Activated CD8-positive, alpha-beta memory T cell treated with anti-CD3 and anti-CD28 coated beads for 1 hour (primary cell): Measurements from ENCODE around the gene KRTCAP2.
"Not testable (repeated sequence)": the region's sequence is repeated elsewhere in the genome, so short reads cannot be mapped to it uniquely, and the experiment has no call there.

Experiments
- DNase-seq, 2 donors: peaks; one replicate each; pipeline ENCODE4 v3.0.0-alpha.2; 2020; ENCODE audit warnings: low read depth in 1 of 2; ENCODE audit errors: extremely low read depth in 1 of 2

Gene KRTCAP2

DNA sequence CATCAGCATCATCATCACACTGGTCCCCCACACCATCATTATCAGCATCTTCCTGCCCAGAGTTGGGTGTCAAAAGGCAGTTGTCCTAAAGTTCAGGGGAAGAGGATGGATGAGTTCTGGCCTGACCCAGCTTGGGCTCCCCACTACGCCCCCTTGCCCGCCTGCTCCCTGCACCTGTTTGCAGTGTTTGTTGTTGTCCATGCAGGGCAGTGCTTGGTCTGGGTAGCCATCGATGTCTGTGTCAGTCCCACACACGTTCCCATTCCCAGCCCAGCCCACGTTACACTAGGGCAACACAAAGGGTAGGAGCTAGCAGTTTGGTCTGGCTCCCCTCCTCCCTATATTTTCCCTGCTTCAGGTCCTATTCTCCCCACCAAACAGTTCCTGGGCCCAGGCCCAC, 27.8 kb upstream of the KRTCAP2 start:
- no peak for DNase-seq

DNA sequence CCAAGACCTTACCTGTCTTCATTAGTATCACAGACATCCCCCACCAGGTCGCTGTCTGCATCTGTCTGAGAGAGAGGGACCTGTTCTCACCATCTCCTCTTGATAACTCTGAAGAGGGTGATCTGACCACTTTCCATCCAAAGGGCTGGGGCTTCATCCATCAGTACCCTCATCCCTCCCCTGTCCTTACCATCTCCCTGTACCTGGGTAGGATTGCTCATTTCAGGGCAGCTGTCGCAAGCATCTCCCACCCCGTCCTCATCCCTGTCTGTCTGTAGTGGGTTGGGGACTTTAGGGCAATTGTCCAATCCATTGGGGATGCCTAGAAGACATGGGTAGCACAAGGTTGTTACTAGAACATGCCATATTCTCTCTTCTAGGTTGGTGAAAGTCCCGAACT, 26.7 kb upstream of the KRTCAP2 start:
- DNase-seq = no peak

DNA sequence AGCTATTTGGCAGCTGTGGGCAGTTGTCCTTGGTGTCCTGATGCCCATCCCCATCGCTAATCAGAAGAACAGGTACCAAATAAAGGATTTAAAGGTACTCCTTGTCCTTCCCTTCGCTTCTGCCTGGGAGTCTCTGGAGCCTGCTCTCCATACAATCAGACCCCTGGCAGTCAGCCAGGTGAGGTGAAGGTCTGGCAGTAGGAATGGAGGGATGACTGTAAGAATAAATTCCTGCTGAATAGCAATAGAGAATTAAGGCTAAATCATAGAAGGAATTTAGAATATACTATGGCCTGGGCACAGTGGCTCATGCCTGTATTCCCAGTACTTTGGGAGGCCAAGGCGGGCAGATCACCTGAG, 25.4 kb upstream of the KRTCAP2 start:
- DNase-seq = no peak

DNA sequence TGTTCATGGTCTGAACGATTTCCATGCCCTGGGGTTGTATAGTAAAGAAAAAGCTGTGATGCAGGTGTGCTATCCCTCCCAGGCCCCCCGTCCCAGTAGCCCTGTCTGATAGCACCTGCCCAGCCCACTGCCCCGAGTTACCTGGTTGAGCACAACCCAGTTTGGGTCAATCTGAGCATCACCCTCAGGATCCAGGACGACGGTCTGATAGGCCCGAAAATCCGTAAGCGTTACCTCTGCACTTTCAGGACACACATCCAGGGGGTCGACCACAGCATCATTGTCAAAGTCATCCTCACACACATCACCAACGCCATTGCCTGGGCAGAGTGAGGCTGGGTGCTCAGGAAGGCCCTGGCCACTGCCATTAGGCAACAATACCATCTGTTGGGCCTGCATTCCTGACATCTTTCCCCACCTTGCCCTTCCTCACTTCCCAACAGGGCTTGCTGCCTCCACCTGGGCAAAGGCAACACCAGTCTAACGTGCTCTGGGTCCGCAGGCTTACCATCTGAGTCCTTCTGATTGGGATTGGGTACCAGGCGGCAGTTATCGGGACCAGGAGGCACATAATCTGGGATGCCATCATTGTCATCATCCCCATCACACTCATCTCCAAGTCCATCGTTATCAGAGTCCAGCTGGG, 24.9 kb upstream of the KRTCAP2 start:
- no peak for DNase-seq

DNA sequence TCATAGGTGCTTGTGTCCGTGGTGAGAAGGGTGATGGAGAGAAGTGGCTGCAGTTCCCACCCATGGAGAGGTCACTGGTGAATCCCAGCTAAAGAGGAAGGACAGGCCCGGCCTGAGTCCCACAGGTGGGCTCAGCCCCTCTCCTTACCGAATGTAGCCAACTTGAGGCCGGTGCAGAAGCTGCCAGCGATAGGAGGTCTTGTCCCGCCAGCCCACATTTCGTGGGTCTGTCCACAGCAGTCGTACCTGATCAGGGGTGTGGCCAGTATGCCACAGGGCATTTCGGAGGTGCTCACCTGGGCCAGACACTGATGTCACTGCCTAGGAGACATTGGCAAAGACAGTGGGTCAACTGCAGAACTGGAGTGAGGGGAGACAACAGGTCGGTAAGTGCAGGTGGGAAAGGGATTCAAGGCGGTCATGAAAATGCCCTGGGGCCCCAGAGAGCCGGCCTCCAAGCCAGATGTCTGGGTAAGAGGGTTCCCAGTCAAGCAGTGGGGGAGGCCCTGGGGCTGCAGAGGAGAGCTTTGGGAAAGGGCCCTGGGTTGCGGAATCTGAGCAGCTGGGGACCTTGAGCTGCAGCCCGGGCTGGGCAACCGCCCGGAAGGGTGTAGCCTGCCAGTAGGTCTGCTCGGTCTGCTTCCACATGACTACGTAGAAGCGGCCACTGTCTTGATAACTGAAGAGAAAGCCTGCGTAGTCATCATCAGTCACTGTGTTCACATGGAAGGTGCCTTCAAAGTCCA, 24.0 kb upstream of the KRTCAP2 start:
- no peak for DNase-seq

DNA sequence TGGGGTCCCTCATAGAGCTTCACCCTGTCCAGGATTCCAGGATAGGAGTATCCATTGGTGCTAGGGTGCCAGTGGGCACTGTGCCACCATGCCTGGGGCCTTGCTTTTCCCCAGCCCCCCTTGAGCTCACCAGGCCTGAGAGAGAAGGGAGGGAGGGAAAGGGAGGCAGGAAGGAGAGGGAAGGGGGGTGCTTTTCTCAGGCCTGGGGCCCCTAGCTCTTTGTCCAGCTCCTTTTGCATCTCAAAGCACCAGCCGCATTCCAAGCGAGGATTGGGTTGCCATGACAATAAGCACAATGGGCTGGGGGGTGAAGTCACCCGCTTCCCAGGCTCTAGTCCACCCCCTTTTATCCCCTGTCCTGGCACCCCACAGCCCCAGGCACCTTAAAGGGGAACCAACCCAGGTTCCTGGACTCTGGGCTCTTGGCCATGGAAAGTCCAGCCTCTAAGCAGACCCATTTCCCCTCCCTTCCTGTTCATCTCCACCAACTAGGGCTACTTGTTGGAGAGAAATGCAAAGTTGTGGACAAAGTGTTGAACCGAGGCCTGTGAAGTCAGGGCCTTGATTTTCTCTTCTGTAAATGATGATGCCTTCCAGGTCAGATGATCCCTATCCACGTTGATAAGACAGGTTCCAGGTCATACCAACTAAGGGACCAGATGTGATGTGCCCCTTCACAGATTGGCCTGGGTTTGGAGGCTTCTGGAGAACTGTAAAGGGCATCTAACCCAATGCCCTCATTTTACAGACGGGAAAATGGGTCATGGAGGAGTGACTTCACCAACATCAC, 23.2 kb upstream of the KRTCAP2 start:
- DNase-seq = no peak

DNA sequence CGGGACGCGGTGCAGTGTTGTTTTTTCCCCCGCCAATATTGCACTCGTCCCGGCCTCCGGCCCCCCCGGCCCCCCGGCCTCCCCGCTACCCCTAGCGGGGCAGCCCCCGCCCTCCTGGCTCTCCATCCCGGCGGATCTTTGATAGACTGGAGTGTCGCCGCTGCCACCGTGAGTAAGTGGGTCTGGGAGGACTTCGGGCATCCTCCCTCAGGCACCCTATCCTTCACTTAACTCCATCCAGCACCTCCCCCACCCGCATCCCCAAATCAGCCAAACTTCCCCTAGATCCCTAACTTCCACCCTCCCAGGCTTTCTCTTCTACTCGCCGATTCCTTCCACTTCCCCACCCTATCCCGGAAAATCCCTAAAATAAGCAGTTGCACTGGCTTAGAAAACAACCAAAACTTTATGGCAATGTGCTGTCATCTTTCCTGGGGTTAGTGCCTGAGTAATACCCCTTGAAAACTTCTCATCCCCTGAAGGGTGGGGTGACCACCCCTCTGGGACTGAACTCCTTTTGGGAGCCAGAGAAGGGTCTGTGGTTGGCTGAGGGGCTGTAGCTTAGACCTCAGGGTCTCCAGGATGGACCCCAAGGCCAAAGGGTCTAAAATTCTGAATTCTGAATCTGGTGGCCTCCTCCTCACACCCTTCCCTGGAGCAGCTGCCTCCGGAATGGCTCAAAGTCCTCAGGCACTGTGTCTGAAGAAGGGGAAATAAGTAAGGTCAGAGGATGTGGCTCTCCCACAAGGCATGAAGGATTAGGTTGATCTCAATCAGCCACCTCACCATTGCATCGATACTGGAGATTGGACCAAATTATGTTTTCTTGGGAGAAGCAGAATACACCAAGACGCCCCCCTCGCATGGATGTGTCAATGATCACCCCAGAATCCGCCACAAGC, 22.3 kb upstream of the KRTCAP2 start:
- no peak for DNase-seq

DNA sequence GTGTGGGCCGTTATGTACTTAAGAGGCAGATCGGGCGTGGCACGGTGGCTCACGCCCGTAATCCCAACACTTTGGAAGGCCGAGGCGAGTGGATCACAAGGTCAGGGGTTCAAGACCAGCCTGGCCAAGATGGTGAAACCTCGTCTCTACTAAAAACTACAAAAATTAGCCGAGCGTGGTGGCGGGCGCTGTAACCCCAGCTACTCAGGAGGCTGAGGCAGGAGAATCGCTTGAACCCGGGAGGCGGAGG, 20.8 kb upstream of the KRTCAP2 start:
- not testable (repeated sequence) for DNase-seq

DNA sequence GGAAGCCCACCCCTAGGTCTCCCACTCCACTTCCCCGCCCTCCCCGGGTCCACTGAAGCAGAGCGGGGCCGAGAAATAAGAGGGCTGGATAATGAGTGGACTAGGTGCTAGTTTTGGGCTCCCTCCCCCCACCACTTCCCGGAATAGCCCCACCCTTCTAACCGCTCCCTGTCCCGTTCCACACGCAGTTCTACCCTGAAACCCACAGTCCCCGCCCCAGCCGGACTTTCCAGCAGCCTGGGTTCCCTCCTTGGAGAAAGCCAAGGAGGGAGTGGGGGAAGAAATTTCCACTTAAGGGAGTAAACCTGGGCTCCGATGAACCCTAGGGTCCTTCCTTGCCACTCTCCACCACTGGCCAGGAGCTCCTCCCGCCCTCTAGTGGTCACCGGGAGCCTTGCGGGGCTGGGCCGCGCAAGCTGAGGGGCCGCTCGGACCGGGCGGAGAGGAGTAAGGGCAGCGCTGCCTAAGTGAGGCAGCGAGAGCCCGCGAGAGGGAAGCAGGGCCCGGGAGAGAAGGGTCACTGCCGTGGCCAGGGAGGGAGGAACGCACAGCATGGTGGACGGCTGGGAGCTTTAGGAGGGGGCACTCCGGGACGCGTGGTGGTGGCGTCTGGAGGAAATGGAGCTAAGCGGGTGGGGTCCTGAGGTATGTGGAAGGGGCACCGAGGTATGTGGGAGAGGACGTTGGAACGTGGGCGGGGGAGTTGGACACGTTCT, 20.3 kb upstream of the KRTCAP2 start:
- DNase-seq = peak in 1 of 2 donors; percentile 47

DNA sequence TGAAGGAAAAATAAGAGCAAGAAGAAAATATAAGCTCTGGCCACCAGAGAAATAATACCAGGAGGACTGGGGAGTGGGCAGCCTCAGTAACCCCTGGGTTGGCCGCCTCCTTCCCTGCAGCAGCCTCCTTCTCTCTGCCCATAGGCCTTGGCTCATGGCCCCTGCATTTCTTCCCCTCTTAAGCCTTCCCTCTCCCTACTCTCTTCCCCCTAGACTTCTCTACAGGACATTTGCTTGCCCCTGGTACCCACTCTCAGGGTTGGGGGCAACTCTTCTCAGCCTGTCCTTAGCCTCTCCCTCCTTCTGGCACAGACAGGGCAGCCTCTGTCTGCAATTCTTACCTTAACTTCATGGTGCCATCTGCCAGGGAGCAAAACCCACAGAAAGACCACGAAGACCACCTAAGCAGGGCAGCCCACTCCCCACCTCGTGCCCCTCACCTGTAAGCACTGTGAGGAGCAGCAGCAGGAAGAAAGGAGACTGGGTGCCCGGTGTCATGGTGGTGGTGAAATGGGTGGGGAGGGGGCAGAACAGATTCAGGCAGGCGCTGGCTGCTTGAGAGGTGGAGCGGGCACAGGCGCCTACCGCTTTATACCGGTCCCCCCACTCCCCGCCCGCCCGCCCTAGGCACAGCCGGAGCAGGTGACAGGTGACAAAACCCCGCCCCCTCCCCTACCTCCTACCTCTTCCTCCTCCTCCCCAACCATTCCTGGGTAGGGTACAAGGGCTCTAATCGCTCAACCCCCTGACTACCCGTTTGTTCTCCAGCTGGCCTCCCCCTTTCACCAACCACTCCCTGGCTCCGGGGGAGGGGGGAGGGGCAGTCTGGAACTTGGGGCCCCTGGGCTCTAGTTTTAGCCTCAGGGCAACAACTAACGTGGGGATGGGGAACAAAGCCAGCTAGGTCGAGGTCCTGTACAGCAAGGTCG, 19.5 kb upstream of the KRTCAP2 start:
- no peak for DNase-seq

DNA sequence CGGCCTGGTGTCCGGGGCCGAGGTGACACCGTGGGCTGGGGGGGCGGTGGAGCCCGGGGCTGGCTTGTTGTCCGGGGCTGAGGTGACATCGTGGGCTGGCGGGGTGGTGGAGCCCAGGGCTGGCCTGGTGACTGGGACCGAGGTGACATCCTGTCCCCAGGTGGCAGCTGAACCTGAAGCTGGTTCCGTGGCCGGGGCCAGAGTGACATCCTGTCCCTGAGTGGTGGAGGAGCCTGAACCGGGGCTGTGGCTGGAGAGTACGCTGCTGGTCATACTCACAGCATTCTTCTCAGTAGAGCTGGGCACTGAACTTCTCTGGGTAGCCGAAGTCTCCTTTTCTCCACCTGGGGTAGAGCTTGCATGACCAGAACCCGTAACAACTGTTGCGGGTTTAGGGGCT, 18.8 kb upstream of the KRTCAP2 start:
- no peak for DNase-seq

DNA sequence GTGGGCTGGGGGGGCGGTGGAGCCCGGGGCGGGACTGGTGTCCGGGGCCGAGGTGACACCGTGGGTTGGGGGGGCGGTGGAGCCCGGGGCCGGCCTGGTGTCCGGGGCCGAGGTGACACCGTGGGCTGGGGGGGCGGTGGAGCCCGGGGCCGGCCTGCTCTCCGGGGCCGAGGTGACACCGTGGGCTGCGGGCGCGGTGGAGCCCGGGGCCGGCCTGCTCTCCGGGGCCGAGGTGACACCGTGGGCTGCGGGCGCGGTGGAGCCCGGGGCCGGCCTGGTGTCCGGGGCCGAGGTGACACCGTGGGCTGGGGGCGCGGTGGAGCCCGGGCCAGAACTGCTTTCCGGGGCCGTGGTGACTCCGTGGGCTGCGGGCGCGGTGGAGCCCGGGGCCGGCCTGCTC, 16.8 kb upstream of the KRTCAP2 start:
- DNase-seq = not testable (repeated sequence)

DNA sequence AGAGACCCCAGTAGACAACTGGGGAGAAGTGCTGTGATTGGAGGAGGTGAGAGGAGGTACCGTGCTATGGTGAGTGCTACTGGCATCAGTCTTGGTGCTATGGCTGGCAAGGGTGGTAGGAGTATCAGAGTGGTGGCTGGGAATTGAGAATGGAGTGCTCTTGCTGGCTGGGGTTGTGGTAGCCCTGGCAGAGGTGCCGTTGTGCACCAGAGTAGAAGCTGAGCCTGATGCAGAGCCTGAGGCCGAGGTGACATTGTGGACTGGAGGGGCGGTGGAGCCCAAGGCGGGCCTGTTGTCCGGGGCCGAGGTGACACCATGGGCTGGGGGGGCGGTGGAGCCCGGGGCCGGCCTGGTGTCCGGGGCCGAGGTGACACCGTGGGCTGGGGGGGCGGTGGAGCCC, 15.2 kb upstream of the KRTCAP2 start:
- no peak for DNase-seq

DNA sequence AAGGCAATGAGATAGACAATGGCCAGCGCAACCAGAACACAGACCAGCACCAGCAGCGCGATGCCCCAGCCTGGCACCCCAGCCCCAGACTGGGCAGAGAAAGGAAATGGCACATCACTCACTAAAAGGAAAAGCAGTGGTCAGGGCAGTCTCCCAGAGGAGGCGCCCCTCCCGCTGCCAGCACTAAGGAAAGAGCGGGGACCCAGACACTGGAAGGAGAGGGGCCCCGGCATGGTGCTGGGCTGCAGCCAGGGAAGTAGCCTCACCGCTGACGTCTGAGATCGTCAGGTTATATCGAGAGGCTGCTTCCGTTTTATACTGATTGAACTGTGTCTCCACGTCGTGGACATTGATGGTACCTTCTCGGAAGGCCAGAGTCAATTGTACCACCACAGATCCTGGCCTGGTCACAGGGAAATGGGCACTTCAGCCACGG, 14.4 kb upstream of the KRTCAP2 start:
- no peak for DNase-seq

DNA sequence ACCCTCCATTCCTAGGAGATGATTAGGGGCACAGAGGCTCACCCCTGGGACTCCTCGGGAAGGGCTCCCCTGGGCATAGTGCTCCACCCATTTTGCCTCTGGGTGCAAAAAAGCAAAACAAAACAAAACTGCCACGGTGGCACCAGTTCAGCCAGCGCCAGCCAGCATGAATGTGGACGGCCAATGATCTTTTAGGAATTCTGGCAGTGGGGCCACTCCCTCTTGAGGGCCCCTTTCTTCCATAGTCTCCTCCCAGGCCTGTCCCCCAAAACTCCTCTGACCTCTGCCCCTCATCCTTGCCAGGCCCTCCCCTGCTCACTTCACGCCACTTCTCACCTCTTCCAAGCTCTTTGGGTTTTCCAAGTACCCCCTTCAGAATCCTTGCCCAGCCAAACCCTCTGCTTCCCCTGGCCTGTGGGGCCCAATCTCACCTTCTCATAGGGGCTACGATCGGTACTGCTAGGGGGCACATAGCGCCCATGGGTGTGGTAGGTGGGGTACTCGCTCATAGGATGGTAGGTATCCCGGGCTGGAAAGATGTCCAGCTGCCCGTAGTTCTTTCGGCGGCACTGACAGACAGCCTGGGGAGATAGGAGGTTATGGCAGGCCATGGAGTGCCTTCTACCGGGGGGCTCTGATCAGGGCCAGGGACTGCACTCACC, 13.8 kb upstream of the KRTCAP2 start:
- DNase-seq = no peak

DNA sequence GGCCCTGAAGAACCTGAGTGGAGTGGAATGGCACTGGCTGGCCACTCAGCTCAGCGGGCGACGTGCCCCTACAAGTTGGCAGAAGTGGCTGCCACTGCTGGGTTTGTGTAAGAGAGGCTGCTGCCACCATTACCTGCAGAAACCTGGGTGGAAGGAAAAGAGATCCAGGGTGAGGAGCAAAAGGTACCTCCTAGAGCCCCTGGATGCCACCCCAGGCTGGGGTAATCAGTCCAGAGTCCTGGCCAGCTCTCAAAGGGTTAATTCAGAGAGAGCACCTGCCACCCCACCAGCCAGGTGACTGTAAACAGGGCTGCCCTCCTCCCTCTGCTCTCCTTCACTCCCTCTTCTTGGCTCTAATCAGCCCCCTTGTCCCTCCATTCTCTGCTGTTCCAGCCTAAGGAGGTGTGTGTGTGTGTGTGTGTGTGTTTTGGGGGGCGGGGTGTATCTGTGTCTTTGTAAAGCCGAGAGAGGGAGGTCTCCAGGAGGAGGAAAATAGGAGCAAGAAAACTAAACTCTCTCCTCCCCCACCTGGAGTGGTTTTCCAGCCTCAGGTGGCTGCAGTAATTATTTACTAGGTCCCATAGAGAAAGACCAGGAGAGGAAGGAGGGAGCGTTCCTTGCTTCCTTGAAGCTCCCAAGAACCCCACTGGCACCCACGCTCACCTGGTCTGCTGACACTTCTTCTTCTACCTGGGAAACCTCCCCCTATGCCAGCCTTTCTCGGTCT, 13.1 kb upstream of the KRTCAP2 start:
- DNase-seq = no peak

DNA sequence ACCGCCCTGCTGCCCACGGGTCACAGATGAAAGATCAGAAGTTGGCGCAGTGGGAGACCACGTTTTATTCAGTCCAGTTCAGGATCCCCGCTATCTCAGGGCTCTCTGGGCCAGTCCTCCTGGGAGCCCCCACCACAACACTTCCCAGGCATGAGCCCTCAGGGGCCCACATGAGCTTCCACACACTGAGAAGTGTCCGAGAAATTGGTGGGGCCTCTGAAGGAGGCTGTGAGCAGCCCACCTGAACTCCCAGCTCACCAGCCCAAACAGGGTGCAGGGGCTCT, 12.6 kb upstream of the KRTCAP2 start:
- DNase-seq = no peak
